Myocyte (in vitro differentiated cells): ENCODE measurements around the gene SARDH. TPM values are rescaled to one million over a fixed set of nuclear protein-coding genes. Genes with fewer than 3 reads are reported as not detected.

ENCODE experiments used
- DNase-seq: peaks from one replicate; pipeline ENCODE4 v3.0.0-alpha.2; 2012; ENCODE audit warnings: low read depth
- polyA plus RNA-seq: library from polyadenylated mRNA; unstranded; fragments of >200 nt; gene quantifications from one replicate; pipeline ENCODE4 v1.2.1, GENCODE V29; 2012; ENCODE audit warnings: missing spikeins
- total RNA-seq: library from RNA; depleted of rRNA; stranded (reverse); fragments of >200 nt; gene quantifications from 2 replicates; pipeline ENCODE4 v1.2.3, GENCODE V29; 2014

Gene SARDH
- 55.6 and 70.3 TPM in 2 replicates for total RNA-seq
- 27.4 TPM for polyA plus RNA-seq

- DNase-seq = peak; percentile 83
Observed at GRCh38 chr9:133737774-133738639, at the start of gene SARDH. Gene SARDH (minus strand): TSS chr9:133738352. CDS start chr9:133734173, 4,179 bp downstream.

DNA sequence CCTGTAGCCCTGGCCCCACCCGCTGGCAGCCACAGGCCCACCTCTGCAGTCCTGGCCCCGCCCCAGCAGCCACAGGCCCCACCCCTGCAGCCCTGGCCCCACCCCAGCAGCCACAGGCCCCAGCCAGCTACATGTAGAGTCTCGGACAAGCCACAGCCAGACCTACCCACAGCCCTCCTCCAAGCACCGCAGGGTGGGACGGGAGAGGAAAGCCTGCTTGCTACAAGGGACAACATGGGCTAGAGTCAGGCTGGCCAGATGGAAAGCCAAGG is 49.5 kb upstream of the SARDH start:
- peak; percentile 61 for DNase-seq

DNA sequence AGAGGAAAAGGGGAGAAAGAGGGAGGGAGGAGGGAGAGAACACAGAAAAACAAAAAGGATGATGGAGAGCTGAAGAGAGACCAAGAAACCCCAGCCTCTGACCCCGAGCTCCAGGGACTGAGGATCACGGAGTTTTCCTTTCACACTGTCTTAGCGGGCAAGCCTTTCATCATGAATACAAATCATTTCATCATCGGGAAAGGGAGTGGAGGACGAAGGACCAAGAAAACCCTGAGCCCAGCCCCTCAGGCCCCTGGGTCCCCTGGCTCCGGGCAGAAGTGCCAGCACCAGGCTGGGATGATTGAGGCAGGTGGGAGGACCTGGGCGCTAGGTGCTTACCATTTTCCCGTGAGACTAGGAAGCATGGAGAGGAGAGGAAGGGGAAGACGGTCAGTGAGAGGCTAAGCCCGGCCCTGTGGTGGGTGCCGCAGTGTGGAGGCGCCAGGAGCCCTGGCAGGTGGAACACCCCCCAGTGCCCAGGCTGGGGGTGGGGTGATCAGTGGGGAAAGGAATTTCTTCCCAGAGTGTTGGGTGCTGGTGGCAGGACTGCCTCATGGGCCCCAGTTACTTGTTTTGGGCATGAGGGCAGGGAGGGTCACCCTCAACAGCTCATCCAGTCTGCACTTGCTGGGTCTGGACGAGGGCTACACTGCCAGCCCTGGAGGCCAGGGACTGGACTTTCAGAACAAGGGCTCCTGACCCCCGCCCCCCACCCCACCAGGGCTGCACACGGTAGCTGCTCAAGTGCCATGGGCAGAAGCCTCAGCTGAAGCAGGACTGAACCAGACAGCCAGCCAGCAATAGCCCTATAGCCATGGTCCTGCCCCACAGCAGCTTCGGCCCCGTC is 49.0 kb upstream of the SARDH start:
- no peak for DNase-seq

- DNase-seq = no peak
Observed at GRCh38 chr9:133786371-133786753, 48.2 kb upstream of the SARDH start.

DNA sequence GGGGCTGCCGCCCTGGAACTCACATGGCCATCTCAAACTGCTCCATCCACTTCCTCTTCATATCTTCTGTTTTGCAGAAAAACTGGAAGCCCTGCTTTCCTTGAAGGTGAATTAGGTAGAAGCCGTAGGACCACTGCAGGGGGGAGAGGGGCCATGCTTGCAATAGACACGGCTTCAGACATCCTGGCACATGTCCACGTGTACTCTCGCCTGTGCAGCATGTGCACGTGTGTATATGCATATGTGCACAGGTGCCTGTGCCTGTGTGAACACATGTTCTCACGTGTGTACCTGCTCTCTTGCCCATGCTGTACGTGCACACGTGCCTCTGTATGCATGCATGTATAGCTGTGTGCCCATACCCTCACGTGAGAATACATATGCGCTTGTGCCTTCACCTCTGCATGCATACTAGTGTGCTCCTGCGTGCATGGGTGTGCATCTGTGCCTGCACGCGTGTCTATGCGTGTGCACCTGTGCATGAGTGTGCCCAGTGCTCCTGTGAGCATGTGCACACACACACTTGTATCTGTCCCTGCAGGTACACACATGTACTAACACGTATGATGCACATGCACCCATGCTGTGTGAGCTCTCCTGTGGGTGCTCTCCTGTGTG is 47.7 kb upstream of the SARDH start:
- DNase-seq = no peak

DNA sequence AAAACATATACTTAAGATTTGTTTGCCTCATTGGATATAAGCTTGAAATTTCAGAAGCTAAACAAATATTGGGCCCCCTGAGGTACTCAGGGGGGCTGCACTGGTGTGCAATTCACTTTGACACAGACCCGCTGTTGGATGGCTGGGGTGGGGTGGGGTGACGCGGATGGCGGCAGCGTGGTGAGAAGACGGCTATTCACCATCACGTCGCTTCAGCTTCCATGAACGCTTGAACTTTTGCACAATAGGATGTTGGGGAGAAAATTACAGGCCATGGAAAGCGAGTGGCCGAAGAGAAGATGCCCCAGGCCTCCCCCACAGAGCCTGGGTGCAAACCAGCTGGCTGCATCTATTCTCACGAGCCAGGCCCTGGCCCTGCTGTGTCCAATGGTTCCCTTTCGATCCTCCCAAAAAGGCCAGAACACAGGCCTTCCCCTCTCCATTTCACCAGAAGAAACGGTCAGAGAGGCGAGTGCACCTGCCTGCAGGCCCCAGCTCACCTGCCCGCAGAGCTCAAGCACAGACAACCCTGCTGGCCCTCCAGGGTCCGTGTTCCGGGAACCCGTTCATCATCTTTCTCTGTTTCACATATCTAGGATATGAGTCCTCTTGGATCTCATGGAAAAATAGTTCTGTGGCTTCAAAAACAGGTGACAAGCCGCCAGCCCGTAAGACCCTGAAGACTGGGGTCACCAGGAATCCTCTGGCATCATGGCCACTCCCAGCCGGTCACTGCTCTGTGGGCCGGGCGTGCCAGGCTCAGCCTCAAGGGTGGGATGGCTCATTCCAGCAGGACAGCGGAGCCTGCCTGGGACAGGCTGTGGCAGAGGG is 46.8 kb upstream of the SARDH start:
- peak; percentile 92 for DNase-seq

DNA sequence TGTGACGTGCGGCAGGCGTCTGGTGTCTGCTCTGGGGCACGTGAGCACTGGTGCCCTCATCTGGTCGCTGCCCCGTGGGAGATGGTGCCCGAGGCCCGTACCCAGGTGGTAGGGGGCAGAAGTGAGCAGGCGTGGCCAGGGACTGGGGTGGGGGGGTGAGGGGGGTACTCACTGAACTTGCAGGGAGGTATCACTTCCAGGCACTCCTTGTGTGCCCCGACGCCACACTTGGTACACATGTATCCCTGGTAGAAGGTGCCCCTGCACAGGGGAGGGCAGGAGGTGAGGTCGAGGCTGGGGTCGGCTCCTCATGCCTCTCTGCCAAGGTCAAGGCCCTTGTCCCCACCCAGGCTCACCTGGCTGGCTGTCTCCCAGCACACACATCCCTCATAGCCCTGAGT is 45.2 kb upstream of the SARDH start:
- DNase-seq = no peak

- peak; percentile 73 for DNase-seq
Observed at GRCh38 chr9:133782157-133783130, 44.3 kb upstream of the SARDH start.

GRCh38 chr9:133781828-133782135 is 43.6 kb upstream of the SARDH start:
- DNase-seq = no peak

- no peak for DNase-seq
Observed at GRCh38 chr9:133780962-133781827, 43.0 kb upstream of the SARDH start.

GRCh38 chr9:133780404-133780945 is 42.3 kb upstream of the SARDH start:
- no peak for DNase-seq

GRCh38 chr9:133779516-133780403 is 41.6 kb upstream of the SARDH start:
- no peak for DNase-seq

DNA sequence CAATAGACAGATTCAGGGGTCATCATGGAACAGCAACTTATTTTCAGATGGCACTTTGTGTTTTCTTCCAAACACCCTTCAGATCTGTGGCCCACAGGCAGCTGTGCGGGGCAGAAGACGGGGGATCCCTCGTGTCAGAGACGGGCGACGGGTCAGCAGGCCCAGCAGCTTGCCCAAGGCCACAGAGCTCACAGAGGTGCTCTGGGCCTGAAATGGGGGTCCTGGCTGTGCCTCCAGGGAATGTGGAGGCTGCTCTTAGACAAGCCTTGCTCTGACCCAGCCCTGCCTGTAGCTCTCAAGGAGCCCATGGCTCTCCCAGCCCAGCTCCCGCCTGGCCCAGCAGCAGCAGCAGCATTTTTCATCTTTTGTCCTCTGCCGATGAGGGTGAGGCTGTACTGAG is 40.9 kb upstream of the SARDH start:
- no peak for DNase-seq

DNA sequence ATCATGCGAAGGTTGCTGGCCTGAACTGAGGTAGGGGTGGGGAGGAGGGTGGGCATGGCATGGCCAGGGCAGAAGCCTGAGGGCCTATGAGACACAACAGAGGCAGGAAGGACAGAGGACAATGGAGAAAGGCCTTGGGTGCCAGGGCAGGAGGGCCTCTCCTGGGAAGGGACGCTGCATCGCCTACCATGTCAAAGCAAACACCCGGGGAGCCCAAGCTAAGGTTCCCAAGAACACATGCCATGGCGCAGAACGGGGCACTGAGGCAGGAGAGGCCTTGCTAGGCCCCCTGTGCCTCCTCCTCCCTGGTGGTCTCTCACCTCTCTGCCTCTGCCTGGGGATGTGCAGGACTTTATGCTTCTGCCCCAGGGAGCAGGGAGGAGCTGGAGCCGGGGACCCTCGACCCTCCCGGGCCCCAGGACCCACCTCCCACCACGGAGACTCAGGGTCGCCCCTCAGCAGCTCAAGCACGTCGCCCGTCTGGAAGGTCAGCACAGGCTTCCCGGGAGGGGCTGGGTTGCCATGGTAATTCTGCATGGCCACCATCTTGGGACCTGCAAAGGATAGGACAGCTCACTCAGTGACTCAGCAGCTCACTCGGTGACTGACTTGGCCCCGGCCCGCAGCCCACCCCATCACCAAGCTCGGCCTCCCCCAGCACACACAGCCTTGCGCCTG is 40.3 kb upstream of the SARDH start:
- DNase-seq = no peak

- no peak for DNase-seq
Observed at GRCh38 chr9:133777871-133778270, 39.7 kb upstream of the SARDH start.

DNA sequence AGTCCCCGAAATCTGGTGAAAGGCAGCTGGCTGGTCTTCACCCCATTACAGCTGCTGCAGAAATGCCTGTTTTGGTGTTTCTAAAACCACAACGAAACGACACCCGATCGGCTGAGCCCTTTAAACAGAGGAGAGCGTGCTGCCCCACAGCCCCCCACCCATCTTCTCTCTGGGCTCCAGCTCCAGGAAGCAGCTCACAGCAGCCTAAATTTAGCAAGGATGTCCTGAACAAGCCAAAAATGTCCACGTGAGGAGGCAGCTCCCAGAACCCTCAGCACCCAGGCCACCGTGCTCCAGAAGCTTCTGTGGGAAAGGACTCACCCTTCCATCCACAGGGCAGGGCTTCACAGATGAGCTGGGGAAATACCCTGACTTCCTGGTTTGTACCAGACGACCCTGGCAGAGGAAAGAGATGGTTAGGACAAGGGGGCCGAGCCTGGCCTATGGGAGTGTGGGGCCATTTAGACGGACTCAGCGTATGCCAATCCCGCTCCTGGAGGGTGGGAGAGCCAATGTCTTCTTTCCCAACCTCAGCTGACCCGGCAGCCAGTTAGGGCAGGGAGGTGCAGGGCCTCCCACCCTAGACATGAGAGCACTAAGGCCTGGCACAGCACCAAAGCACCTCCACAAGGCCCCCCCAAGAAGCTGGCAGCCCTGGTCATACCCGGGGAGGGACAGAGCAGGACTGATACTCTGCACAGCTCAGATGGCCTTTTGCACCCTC is 39.1 kb upstream of the SARDH start:
- DNase-seq = no peak
